GM18517 (cell line): ENCODE measurements around the gene PRKG1.
"Not testable (repeated sequence)": the region's sequence is repeated elsewhere in the genome, so short reads cannot be mapped to it uniquely, and the experiment has no call there.

Experiments used
- ATAC-seq: cut with Tn5 transposase; IDR thresholded peaks from one replicate; pipeline ENCODE4 v1.9.1; 2021; ENCODE audit warnings: mild to moderate bottlenecking, moderate library complexity; ENCODE audit not compliant: unreplicated experiment

Gene PRKG1

GRCh38 chr10:52029628-52030027 lies 955.3 kb downstream of the PRKG1 start:
- ATAC-seq, result no peak

DNA sequence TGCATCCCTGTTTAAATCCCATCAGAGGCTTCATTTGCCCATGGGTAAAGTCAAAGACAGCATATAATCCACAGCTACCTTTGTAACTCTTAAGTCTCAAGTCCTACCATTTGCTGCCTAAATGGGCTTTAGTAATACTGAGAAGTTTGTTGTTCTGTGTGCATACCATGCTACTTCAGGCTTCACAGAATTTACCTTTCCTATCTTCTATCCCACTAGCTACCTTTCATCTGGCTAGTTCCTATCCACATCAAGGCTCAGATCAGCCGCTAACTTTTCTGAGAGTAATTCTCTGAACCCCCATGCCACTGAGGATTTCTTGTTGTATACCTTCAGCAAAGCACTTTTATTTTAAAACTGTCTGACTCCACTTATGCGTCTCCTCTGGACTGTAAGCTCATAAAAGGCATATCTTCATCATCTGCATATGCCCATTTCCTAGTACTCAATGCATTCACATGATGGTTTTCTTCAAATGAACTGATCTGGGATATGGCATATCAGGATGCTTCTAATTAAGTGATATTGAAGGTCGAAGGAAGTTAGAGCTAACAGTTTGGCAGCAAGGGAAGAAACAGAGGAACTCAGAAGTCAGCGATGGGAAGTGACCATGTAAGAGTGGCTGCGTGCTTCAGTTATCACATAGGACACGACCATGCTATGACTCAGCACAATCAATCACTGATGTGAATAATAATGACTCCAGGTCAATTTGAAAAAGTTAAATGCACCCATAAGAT lies 955.9 kb downstream of the PRKG1 start:
- no peak for ATAC-seq

DNA sequence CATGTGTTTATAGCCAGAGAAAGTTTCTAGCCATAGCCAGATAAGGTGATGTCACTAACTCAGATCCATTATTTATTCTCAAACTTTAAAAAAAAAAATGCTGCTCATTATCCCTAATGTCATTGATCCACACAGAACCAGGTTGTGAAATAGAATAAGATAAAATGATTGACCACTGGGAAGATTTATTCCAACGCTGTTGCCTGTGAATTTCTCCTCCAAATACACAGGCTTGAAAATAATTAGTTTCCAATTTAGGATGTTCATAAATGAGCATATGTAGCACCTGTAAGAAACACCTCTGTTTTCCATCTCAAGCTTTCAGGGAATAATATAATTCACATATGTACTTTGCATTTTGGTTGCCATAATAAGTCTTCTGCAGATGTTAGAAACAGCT lies 956.7 kb downstream of the PRKG1 start:
- no peak for ATAC-seq

GRCh38 chr10:52031771-52032170 lies 957.5 kb downstream of the PRKG1 start:
- no peak for ATAC-seq

GRCh38 chr10:52032681-52033629 lies 958.7 kb downstream of the PRKG1 start:
- no peak for ATAC-seq

- not testable (repeated sequence) for ATAC-seq
These were observed 964.9 kb downstream of the PRKG1 start for GRCh38 chr10:52039002-52039793.

DNA sequence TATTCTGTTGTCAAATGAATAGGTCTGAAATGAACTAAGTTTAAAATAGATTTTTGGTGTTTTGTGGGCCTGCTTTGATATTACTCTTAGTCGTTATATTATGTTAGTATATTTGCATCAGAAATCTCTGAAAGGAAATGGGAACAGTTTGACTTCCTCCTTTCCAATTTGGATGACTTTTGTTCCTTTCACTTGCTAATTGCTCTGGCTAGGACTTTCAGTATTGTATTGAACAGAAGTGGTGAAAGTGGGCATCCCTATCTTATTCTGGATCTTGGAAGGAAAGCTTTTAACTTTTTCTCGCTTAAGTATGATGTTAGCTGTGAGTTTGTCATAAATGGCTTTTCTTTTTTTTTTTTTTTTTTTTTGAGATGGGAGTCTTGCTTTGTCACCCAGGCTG lies 966.2 kb downstream of the PRKG1 start:
- ATAC-seq, result no peak

DNA sequence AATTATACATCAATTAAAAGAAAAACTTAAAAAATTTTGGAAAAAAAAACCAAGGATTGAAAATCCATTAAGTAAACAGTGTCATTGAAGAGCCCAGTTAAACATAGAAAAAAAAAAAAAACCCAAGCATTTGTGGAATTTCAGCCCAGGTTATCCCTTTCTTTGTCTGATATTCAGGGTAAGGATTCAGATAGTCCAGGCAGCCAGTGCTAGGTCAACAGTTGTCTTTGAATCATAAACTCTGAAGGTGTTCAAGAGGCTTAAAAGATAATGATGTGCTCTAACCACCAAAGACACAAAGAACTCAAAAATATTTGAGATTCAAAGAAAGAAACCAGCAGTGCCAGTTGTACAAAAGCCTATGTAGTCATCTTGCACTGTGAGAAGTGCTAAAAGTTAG lies 969.5 kb downstream of the PRKG1 start:
- no peak for ATAC-seq

DNA sequence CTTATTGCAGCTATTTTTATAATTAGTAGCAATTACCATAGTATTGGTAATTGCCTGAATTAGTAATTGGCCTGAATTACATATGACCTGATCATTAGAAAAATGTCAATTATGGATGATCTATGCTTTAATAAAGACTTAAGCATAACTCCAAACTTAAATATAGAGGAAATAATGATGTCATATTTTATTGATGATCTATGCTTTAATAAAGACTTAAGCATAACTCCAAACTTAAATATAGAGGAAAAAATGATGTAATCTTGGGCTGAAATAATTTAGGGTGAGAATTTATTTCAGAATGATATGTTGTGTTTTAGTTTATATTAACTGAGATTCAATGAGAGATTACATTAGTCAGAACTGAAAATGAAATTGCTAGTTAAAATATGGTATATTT lies 973.8 kb downstream of the PRKG1 start:
- no peak for ATAC-seq

DNA sequence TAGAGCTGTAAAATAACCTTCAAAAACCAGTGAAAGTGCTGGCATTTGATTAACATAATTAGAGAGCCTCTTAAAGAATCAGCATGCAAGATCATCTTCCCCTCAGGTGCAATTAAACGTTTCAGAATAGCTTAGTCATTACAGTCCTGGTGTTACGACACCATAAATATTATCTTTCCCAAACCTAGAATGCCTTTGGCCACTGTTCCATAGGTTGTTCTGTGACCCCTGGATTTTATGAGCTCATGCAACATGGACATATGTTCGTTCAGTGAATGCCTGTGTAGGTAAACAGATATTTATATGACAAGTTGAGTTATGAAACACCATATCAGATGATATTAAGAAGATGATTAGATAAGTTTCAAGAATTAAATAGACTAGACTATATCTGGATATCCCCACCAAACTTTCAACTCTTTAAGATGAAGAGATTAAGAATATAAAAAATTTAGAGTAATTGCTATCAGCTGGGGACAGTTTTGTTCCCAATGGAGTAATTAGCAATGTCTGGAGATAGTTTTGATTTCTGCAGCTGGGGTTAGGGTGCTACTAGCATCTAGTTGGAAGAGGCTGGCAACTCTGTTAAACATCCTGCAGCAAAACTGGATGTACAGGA lies 976.3 kb downstream of the PRKG1 start:
- no peak for ATAC-seq

DNA sequence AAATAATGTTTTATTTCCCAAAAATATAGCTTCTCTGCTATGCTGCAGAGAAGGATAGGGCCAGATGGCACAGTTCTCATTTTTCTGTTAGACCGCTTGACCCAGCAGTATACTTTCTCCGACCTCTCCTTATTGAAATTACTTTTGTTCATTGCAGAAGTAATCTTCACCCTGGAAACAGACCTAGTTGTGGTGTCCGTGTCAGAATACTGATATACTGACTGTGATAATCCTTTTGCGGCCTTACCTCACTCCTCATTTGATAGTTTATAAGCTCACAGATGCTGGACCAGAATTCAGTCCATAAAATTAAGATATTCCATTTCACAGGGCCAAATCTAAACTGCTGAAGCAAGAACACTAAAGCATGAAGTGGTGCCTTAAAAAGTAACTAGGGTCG lies 979.2 kb downstream of the PRKG1 start:
- ATAC-seq, result no peak

- ATAC-seq, result no peak
These were observed 982.0 kb downstream of the PRKG1 start for GRCh38 chr10:52056291-52056690.

DNA sequence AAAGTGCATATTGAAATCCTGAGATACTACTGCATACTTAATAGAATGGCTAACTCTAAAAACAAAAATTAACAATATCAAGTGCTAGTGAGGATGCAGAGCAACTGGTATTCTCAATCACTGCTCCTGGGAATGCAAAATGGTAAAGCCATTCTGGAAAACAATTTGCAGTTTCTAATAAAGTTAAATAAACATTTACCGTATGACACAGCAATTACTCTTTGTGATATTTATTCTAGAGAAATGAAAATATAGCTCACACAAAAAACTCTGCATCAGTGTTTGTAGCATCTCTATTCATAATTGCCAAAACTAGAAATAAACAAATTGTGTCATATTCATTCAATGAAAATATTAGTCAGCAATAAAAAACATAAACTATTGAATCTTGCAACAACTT lies 984.8 kb downstream of the PRKG1 start:
- no peak for ATAC-seq

GRCh38 chr10:52063159-52063558 lies 988.9 kb downstream of the PRKG1 start:
- ATAC-seq, result no peak

DNA sequence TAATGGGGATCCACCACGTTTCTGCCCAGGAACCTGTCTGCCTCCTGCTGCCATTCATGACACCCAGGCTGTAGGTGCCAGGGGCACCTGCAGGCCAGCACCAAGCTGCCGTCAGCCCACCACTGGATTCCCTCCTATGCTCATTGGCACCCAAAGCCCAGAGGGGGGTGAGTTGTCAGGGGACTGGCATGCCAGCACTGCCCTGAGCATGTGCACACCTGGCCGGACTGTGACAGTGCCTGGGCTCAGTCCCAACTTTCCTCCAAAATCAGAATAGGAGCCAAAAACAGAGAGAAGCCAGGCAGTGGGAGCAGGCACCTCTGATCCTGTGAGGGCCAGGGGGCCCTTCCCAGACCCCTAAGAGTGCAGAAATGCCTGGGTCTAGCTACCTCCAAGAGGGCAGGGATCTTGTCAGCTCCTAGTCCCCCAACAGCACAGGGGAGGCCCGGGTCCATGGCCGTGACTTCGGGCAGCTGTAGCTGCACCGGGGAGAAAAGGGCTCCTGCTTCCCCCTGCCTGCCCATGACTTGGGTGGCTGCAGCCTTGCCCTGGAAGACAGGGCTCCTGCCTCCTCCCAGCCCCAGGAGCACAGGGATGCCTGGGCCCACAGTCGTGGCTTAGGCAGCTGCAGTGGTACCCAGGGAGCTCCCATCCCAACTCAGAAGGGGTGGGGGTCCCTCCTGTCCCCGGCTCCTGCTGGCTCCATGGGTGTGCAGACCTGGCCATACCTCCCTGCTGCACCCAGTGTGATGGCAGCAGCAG lies 990.0 kb downstream of the PRKG1 start:
- ATAC-seq, result no peak

GRCh38 chr10:52066383-52066782 lies 992.1 kb downstream of the PRKG1 start:
- no peak for ATAC-seq

DNA sequence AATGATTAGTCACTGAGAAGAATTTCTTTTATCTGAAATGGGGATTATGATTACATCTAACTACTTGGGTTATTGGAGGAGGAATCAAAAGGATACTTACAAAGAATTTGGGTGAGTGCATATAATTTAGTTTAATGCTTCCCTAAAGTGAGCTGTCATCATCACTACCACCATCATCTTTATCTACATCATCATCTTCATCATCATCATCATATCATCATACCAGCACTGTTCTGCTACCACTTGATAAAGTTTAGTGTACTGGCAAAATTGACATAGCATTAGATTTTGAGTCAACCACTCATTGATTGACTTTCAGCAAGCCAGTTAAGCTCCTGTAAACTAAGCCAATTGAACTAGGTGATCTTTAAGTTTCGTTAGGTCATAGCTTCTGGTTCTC lies 994.2 kb downstream of the PRKG1 start:
- ATAC-seq, result no peak

DNA sequence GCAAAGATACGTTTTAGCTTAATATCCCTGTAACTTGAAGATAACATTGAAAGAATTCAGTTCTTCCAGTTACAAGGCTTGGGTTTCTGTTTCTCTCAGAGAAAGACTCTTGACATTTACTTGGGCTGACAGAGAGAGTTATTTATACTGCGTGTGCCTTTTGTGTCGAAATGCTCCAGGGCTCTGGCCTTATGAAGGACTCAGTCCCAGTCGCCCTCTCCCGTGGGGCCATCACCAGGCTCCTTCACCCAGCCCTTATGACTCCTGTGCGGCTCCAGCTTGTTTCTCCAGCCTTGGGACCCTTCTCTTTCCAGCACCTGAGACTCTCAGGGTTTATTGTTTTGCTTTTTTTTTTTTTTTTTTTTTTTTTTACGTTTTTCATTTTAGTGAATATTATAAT lies 997.5 kb downstream of the PRKG1 start:
- no peak for ATAC-seq

DNA sequence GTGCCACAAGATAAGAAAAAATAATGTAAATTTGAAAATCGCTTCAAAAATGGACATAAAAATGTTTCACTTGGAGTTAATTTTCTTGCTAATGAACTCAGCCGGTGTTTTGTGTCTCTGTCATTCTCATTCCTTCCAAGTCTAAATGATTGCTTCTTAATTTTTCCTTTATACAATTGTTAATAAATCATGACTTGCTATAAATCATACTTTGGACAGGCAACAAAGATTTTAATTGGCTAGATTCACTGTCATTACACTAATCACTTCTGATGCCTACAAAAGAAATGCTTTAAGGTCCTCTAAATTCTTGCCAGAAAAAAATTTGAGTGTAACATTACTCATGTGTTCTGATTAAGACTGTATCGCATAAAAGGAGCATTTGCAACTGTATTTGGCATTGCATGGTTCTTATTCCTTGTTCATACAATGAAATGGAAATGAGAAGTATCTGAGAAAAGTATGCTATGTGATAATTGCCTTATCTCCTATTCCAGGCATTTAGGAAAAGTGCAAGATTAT lies 1000.3 kb downstream of the PRKG1 start:
- ATAC-seq, result no peak

GRCh38 chr10:52077814-52078213 lies 1003.5 kb downstream of the PRKG1 start:
- no peak for ATAC-seq
